Sigmoid colon (tissue), 7 donors: ENCODE measurements around the gene MAGEE1. TPM values are rescaled to one million over a fixed set of nuclear protein-coding genes. Genes with fewer than 3 reads are reported as not detected.

ENCODE experiments used
- DNase-seq: peaks from one replicate; pipeline ENCODE4 v3.0.0-alpha.2; 2019
- H3K27ac ChIP-seq, 4 donors: fragments of 200-600 bp; sonication (generic); one replicate each; pipeline ENCODE4 v1.5.1; 2016 to 2019; ENCODE audit warnings: mild to moderate bottlenecking in 1 of 4
- H3K27me3 ChIP-seq, 3 donors: fragments of 200-600 bp; sonication (generic); one replicate each; pipeline ENCODE4 v1.5.1; 2019; ENCODE audit warnings: mild to moderate bottlenecking in 1 of 3
- H3K36me3 ChIP-seq, 4 donors: fragments of 200-600 bp; sonication (generic); one replicate each; pipeline ENCODE4 v1.5.1; 2016 to 2019
- H3K4me1 ChIP-seq, 4 donors: fragments of 200-600 bp; sonication (generic); one replicate each; pipeline ENCODE4 v1.5.1; 2017 to 2019
- H3K4me3 ChIP-seq, 4 donors: fragments of 200-600 bp; sonication (generic); one replicate each; pipeline ENCODE4 v1.5.1; 2017 to 2019; ENCODE audit warnings: mild to moderate bottlenecking in 2 of 4, moderate library complexity in 1 of 4
- H3K9me3 ChIP-seq, 4 donors: fragments of 200-600 bp in 3 of 4; sonication (generic) in 3 of 4; one replicate each; pipeline versions ENCODE4 v1.5.1 to v1.6.1; 2013 to 2019
- EP300 ChIP-seq, 4 donors: sonication (generic); formaldehyde crosslinking; IDR thresholded peaks; one replicate each; pipeline ENCODE4 v1.6.1; 2017; ENCODE audit warnings: antibody characterized with exemption in 4 of 4
- POLR2A ChIP-seq, 2 donors: fragments of 450-650 bp; IDR thresholded peaks; one replicate each; pipeline ENCODE4 v1.6.1; 2016; ENCODE audit warnings: antibody characterized with exemption in 2 of 2, mild to moderate bottlenecking in 2 of 2, moderate library complexity in 2 of 2
- POLR2AphosphoS5 ChIP-seq, 4 donors: sonication (generic); formaldehyde crosslinking; IDR thresholded peaks; one replicate each; pipeline ENCODE4 v1.6.1; 2017; ENCODE audit warnings: antibody characterized with exemption in 4 of 4
- WGBS, 2 donors: extraction: QIAGEN DNeasy Blood & Tissue Kit; methylation state at CpG; one replicate each; pipeline ENCODE4 v1.1.7; 2013; 5-methylcytosine and 5-hydroxymethylcytosine counted together
- intact Hi-C: fragments of 100-400 bp; cut with DNase I; formaldehyde crosslinking; loops from one replicate; pipeline ENCODE4 v1.15.1; 2023
- polyA plus RNA-seq, 3 donors: library from polyadenylated mRNA; stranded (reverse); fragments of 200-250 nt; gene quantifications; one replicate each; pipeline ENCODE4 v1.2.3, GENCODE V29; 2013
- total RNA-seq, 4 donors: library from RNA; depleted of rRNA; stranded (reverse); fragments of >200 nt; gene quantifications; one replicate each; pipeline ENCODE4 v1.1.0, GENCODE V29; 2016
- TF ChIP-seq, protein P1 (sequence below), 4 experiments: fragments of 450-650 bp in 3 of 4; fragments of 200-600 bp in 1 of 4; IDR thresholded peaks; one replicate each; pipeline ENCODE4 v1.5.1; 2016 to 2019; ENCODE audit warnings: antibody characterized with exemption in 4 of 4, mild to moderate bottlenecking in 3 of 4, moderate library complexity in 2 of 4
- donor health status: healthy with polysubstance abuse.
- donor health status: Bipolar disorder and iron deficiency.
- donor health status: healthy.

Gene MAGEE1
- total and polyA plus RNA-seq, 7 donors = 0.60 to 2.5 (median 1.8) TPM; not detected in 1

DNA sequence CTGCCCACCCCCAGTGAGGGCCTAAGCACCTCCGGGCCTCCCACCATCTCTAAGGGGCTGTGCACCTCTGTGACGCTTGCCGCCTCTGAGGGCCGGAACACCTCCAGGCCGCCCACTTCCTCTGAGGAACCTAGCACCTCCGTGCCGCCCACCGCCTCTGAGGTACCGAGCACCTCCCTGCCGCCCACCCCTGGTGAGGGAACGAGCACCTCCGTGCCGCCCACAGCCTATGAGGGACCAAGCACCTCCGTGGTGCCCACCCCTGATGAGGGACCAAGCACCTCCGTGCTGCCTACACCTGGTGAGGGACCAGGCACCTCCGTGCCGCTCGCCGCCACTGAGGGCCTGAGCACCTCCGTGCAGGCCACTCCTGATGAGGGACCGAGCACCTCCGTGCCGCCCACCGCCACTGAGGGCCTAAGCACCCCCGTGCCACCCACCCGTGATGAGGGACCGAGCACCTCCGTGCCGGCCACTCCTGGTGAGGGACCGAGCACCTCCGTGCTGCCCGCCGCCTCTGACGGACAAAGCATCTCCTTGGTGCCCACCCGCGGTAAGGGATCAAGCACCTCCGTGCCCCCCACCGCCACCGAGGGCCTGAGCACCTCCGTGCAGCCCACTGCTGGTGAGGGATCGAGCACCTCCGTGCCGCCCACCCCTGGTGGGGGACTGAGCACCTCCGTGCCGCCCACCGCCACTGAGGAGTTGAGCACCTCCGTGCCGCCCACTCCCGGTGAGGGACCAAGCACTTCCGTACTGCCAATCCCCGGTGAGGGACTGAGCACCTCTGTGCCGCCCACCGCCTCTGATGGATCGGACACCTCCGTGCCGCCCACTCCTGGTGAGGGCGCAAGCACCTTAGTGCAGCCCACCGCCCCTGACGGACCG is 977 bp downstream of the MAGEE1 start:
- TF ChIP-seq EP300 (IDR thresholded peaks at IDR 0.05) = no peak
- TF ChIP-seq, protein P1, sequence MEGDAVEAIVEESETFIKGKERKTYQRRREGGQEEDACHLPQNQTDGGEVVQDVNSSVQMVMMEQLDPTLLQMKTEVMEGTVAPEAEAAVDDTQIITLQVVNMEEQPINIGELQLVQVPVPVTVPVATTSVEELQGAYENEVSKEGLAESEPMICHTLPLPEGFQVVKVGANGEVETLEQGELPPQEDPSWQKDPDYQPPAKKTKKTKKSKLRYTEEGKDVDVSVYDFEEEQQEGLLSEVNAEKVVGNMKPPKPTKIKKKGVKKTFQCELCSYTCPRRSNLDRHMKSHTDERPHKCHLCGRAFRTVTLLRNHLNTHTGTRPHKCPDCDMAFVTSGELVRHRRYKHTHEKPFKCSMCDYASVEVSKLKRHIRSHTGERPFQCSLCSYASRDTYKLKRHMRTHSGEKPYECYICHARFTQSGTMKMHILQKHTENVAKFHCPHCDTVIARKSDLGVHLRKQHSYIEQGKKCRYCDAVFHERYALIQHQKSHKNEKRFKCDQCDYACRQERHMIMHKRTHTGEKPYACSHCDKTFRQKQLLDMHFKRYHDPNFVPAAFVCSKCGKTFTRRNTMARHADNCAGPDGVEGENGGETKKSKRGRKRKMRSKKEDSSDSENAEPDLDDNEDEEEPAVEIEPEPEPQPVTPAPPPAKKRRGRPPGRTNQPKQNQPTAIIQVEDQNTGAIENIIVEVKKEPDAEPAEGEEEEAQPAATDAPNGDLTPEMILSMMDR (IDR thresholded peaks at IDR 0.05) = no peak
- no peak for TF ChIP-seq POLR2AphosphoS5 (IDR thresholded peaks at IDR 0.05)
- TF ChIP-seq POLR2A (IDR thresholded peaks at IDR 0.05) = no peak
- peak; percentile 68 for DNase-seq
- H3K27ac ChIP-seq = peak overlapping the region in 2 of 4 donors; percentile 65

DNA sequence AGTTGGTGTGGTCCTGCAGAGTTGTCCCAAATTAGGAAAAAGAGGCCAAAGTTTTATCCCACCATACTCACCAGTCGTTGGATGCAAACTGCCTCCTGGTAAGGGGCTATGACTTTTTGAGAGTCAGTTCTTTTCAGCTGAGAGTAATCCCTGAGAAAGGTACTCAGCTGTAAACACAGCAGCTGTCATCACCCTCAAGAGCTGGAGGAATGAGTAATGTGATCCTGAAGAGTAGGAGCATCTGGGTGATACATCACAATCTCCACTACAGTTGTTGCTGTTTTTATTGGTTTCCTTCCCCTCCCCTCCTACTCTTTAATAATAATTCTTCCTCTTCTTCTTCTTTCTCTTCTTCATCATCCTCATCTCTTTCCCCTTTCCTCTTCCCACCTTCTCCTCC is 5.7 kb downstream of the MAGEE1 start:
- Histone ChIP-seq H3K27me3 (no peaks in the 10 kb centered on the region), H3K4me1 (peaks cover 0 to 9% (median 0%) of the 10 kb centered on the region in 4 donors), H3K36me3 (no peaks in the 10 kb centered on the region), H3K9me3 (no peaks in the 10 kb centered on the region), H3K4me3 (no peak overlapping the region), H3K27ac (no peak overlapping the region)
- intact Hi-C loops = no loop called here
- TF ChIP-seq EP300 (IDR thresholded peaks at IDR 0.05) = no peak
- WGBS, 2 donors = 79 to 83% methylated on average over 1 of the region's 1 CpG
- DNase-seq = no peak

More for the DNA sequence above, 977 bp downstream of the MAGEE1 start:
- intact Hi-C loops = no loop called here
- Histone ChIP-seq H3K4me3 (peak overlapping the region; percentile 49 to 69 (median 64)), H3K36me3 (no peaks in the 10 kb centered on the region), H3K9me3 (no peaks in the 10 kb centered on the region), H3K4me1 (peaks cover 0 to 10% (median 0%) of the 10 kb centered on the region in 4 donors), H3K27me3 (no peaks in the 10 kb centered on the region)
- 24 to 35% methylated on average over 60 of the region's 60 CpGs for WGBS, 2 donors

DNA sequence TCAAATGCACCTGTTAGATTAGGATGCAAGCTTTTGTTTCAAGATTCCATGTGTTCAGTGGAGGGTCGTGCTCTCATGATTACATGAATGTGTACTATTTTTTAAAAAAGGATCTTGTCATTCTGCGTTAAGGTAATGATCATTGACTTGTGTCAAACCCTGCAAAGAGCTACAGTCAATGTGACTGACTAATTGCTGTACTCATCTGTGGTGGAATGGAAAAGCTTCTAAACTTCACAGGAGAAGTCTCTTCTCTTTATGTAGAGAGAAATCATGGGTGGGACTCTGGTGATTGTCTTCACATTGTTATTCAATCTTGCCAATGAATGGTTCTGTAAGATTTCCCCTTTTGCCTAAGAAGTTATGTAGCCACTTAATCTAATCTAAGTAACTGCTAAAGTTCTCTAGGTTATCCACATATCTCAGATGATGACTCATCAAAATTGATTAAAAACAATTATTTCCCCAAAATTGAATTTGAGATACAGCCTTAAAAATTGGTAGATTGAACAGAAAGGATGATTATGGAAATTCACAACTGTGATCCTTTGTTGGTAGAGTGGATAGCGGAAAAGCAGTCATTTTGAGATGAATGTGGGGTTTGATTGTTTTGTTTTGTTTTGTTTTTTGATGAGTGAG is 6.7 kb downstream of the MAGEE1 start:
- TF ChIP-seq, protein P1 (IDR thresholded peaks at IDR 0.05) = no peak
- TF ChIP-seq POLR2A (IDR thresholded peaks at IDR 0.05) (no peak), POLR2AphosphoS5 (IDR thresholded peaks at IDR 0.05) (no peak), EP300 (IDR thresholded peaks at IDR 0.05) (no peak)
- H3K4me1 ChIP-seq = no peaks in the 10 kb centered on the region
- no peak overlapping the region for H3K4me3 ChIP-seq
- H3K9me3 ChIP-seq = no peaks in the 10 kb centered on the region
- intact Hi-C loops = no loop called here
- WGBS, 2 donors = 85 to 89% methylated on average over 3 of the region's 3 CpGs
- H3K27ac ChIP-seq = no peak overlapping the region
- no peaks in the 10 kb centered on the region for H3K36me3 ChIP-seq
- no peaks in the 10 kb centered on the region for H3K27me3 ChIP-seq
- DNase-seq = no peak

DNA sequence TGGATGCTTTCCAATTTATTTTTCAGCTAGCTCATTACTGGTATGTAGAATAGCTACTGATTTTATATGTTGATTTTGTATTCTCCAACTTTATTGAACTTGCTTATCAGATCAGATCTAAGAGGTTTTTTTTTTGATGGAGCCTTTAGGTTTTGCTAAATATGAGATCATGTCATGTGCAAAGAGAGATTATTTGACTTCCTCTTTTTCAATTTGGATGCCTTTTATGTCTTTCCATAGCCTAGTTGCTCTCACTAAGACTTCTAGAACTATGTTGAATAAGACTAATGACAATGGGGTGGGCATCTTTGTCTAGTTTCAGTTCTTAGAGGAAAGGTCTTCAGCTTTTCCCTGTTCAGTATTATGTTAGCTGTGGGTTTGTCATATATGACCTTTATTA is 11.7 kb downstream of the MAGEE1 start:
- H3K4me1 ChIP-seq = no peaks in the 10 kb centered on the region
- H3K4me3 ChIP-seq = no peak overlapping the region
- H3K27ac ChIP-seq = no peak overlapping the region
- no peak for TF ChIP-seq EP300 (IDR thresholded peaks at IDR 0.05)
- TF ChIP-seq POLR2AphosphoS5 (IDR thresholded peaks at IDR 0.05) = no peak
- no peak for TF ChIP-seq POLR2A (IDR thresholded peaks at IDR 0.05)
- TF ChIP-seq, protein P1 (IDR thresholded peaks at IDR 0.05) = no peak
- intact Hi-C loops = no loop called here
- no peak for DNase-seq
- H3K36me3 ChIP-seq = no peaks in the 10 kb centered on the region
- no peaks in the 10 kb centered on the region for H3K27me3 ChIP-seq
- no peaks in the 10 kb centered on the region for H3K9me3 ChIP-seq

DNA sequence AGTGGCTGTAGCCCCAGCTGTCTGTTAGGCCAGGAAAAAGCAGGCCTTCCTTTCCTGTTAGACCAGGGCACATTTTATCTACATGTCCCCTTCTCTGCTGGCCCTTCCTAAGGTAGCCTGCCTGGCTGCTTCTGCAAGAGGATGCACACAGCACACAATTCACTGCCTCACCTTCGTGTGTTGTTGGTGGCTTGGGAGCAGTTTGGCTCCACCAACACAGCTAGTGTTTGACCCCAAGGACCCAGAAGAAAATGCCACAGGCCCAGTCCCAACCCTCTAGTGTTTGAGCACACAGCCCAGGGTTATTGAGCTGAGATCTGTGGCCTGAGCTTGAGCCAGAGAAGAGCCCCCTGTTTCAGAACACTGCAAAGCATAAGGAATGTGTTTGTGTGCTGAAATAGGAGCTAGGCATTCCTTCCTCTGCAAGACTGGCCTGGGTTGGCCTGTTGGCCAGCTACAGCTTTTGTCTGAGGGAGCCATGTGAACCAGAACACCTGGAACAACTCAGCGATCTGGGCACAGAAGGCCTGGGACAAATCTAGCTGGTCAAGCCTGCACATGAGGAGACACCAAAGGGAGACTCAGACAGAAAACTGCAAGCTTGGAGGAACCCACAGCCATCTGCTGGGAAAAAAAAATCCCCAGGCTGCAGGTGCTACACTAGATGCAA is 26.4 kb downstream of the MAGEE1 start:
- Histone ChIP-seq H3K4me3 (no peak overlapping the region), H3K36me3 (no peaks in the 10 kb centered on the region), H3K27me3 (no peaks in the 10 kb centered on the region), H3K4me1 (no peaks in the 10 kb centered on the region), H3K27ac (no peak overlapping the region), H3K9me3 (no peaks in the 10 kb centered on the region)
- TF ChIP-seq EP300 (IDR thresholded peaks at IDR 0.05) (no peak), POLR2A (IDR thresholded peaks at IDR 0.05) (no peak), POLR2AphosphoS5 (IDR thresholded peaks at IDR 0.05) (no peak)
- TF ChIP-seq, protein P1 (IDR thresholded peaks at IDR 0.05) = no peak
- intact Hi-C loops = no loop called here
- WGBS, 2 donors = 77 to 81% methylated on average over 2 of the region's 2 CpGs
- no peak for DNase-seq
